GM21423 (cell line): ENCODE measurements around the gene DLG2.

ENCODE experiments used
- ATAC-seq: cut with Tn5 transposase; IDR thresholded peaks from one replicate; pipeline ENCODE4 v1.9.1; 2021; ENCODE audit warnings: mild to moderate bottlenecking, moderate library complexity; ENCODE audit not compliant: unreplicated experiment

The DLG2 gene

DNA sequence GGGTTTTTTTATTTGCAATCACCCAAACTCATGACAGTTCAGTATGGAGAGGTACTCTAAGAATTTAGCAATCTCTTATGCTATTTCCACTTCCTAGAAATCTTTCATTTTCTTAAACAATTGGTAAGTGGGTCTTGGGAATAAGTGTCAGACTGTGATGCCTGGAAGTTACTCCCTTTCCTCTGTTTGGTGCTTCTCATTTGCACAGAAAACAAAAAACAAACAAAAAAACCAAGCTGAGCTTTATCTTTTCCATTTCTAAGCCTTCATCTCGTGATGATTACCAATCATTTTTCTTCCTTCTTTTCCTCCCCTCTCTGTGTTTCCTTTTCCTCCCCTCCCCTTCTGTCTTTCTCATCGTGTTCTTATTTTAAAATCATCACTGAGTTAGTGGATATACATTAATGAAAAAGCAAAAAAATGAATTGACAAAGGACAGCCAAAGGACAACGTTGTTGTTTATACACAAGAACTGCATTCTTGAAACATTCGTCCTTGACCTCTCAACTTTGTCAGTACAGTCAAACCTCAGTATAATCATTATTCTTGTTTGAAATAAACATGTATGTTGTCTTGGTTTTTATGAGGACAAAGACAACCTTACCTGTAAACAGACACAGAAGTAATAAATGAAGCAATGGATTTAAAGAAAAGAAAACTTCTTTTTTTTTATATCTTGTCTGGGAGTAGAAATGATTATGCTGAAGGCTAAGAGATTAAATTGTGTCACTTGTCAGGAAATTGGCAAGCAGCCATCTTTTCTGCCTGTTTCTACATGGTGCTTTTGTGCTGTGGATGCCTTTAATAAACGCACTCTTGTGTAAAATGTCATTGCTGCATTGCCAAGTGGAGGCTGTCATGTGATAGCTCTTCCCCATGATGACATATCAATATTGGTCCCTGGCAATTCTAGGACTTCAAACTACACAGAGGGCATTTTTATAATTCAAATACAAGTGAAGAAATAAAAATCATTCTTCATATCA is 1537.8 kb downstream of the DLG2 start:
- ATAC-seq: no peak

- ATAC-seq: no peak
Measured at GRCh38 chr11:84071851-84072250, 1555.3 kb downstream of the DLG2 start.

DNA sequence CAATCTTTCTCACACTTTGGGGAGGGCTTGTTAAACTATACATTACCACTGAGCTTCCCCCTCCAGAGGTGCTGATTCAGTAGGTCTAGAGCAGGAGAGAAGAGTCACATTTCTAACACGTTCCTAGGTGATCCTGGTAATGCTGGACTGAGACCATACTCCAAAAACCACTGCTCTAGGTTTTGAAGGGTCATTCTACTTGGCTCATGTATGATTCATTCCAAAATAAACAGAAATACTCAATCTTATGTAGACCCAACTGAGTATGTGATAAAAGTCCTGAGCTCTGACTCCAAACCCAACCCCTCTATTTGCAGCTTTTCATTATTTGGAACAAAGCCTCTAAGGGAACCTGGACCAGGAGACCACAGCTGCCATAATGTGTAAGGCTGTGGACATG is 1558.1 kb downstream of the DLG2 start:
- no peak for ATAC-seq

GRCh38 chr11:84061726-84062125 is 1565.4 kb downstream of the DLG2 start:
- ATAC-seq: no peak

GRCh38 chr11:84056653-84057376 is 1570.3 kb downstream of the DLG2 start:
- ATAC-seq: no peak

GRCh38 chr11:84045146-84045545 is 1582.0 kb downstream of the DLG2 start:
- no peak for ATAC-seq

DNA sequence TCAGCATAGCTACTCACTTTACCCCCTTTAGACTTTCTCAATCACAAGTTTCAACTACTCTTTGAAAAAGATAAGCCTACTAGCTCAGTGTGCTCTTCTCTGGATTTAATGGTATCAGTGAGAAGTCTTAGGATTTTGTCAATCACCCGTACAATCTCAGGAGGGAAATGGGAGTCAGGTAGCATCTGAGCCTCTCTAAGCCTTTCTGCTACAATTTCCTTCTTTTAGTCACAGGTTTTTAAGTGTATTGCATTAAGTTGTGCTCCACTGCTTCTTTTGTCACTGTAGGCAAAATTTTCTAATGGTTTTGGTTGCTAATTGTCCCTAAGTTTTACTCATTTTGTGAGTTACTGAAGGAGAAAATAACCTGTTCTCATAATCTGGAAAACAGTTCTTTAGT is 1582.4 kb downstream of the DLG2 start:
- no peak for ATAC-seq

DNA sequence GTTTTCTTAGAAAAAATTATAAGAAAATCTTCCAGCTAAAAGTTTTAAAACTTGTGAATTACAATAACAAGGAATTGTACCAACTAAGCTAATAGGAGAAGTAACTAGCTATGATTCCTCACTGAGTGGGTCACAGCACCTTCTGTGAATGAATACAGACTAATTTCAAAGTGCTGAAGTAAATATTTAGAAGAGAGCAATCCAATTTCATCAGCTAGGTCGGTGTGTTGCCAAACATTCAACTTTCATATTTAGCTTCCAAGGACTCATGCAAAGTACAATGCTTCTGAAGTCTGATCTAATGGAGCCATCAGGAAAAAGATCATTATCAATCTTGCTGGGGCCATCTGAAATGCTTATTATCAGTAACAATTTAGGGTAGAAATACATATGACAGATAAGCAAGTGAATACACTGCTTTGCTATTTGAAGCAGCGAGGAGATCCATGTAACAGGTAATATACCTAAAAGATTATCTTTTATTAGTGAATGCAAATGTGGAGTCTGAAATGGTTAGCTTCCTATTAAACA is 1590.4 kb downstream of the DLG2 start:
- no peak for ATAC-seq

GRCh38 chr11:84035645-84036044 is 1591.5 kb downstream of the DLG2 start:
- ATAC-seq: no peak

- no peak for ATAC-seq
Measured at GRCh38 chr11:84034484-84034883, 1592.7 kb downstream of the DLG2 start.

DNA sequence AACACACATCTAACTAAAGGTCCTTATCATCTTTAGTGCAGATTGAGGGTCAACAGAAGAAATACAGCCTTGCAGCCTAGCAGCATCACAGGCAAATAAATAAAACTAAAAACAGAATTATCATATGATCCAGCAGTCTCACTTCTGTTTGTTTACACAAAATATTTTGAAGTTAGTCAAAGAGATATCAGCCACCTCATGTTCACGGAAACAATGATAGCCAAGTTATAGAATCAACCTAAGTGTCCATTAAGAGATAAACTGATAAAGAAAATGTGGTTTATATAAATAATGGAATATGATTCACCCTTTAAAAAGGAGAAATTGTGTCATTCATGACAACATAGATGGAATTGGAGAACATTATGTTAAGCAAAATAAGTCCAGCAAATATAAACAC is 1602.9 kb downstream of the DLG2 start:
- no peak for ATAC-seq

DNA sequence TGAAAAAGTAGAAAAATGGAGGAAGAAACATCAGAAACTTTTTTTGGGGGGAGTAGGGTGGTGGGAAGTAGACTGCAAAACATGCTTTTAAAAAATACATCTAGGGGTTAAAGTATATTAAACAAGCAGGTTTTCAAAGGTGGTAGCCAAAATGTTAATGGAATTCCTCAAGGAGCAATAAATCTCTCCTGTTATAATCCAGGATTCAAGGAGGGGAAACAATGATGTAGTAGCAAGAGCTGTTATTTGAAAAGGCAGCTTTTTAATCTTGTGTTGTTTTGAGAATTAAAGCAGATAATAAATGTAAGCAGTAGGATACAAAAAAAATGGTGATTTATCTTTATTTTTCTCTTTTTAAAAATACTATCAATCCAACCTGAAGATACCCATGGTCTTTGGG is 1604.4 kb downstream of the DLG2 start:
- no peak for ATAC-seq

GRCh38 chr11:84022201-84022600 is 1604.9 kb downstream of the DLG2 start:
- no peak for ATAC-seq

DNA sequence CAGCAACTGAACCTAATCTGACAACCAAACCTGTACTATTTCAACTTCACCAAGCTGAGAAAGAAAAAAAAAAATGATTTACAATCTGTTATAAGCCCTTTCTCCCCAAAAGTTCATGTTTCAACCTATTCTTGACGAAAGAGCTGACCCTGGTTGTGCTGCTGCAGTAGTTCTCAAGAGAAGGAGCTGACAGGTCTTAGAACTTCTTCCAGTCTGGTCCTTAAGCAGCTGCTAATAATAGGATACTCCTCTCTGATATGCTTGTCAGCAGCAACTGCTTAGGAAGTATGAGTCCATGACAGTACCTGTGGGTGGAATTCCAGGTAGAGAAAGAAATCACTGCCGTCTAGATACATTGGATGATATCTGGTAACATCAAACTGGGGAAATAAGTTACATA is 1605.9 kb downstream of the DLG2 start:
- no peak for ATAC-seq

GRCh38 chr11:84019571-84020194 is 1607.5 kb downstream of the DLG2 start:
- ATAC-seq: no peak

DNA sequence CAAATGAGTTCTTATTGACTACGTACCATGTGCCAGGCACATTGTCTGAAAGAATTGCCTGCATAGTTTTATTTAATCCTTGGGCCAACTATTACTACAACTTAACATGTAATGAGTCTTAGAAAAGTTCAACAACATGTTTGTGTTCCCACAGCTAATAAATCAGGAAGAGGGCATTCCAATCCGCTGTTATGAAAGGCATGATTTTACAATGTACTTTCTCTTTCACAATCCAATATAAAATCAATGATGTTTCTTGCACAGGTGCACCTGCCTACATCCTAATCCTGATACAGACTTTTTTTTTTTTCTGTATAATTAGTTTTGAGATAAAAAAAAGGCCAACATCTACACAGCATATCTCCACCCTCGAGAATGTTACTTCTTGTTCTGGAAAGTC is 1612.6 kb downstream of the DLG2 start:
- no peak for ATAC-seq

GRCh38 chr11:84012171-84012826 is 1614.8 kb downstream of the DLG2 start:
- no peak for ATAC-seq

GRCh38 chr11:84003181-84003580 is 1624.0 kb downstream of the DLG2 start:
- ATAC-seq: no peak

DNA sequence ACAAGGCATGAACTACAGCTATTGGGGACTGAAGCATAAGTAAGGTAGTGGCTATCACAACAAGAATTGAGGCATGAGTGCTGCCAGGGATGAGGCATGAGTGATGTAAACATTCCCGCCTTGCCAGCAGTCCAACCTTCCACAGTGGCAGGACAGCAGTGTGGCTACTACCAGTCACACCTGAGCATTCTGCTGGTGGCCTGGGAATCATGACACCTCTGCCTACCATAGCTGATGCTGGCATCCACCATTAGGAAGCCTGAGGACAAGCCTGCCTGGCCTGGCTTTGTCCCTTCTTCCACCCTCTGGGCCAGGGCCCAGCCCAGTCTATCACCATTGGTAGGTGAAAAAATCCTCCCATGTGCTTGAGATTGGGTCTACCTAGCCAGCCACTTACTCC is 1628.2 kb downstream of the DLG2 start:
- no peak for ATAC-seq

DNA sequence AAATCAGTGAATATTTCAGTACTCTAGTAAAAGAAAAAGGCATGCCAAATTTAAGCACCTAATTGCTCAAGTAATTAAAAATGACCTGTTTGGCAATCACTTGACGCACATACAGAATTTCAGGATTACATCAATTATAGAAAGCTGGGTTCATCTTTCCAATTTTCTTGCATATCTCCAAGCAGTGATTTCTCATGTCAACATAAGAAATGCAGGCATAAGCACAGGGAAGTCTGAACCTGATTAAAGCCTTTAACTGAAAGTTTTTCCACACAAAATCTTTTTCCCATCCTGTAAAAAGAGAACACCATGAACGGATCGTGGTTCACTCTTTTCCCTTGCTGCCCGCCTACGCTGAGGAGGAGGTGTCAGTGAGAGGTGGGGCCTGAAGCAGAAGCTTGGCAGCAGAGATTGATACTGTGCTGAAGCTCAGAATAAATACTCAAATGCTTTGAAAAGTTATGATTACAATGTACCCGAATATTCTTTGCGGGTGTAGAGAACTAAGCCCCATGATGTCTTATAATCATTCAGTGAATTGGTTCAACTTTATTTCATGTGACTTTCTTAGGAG is 1636.9 kb downstream of the DLG2 start:
- no peak for ATAC-seq
